ENCODE measurements around the gene HS2ST1. TPM values are rescaled to one million over a fixed set of nuclear protein-coding genes. Genes with fewer than 3 reads are reported as not detected.

The HS2ST1 gene
- total RNA-seq, 4 donors from 2014 or later = 6.3 to 11.7 (median 10.3) TPM

DNA sequence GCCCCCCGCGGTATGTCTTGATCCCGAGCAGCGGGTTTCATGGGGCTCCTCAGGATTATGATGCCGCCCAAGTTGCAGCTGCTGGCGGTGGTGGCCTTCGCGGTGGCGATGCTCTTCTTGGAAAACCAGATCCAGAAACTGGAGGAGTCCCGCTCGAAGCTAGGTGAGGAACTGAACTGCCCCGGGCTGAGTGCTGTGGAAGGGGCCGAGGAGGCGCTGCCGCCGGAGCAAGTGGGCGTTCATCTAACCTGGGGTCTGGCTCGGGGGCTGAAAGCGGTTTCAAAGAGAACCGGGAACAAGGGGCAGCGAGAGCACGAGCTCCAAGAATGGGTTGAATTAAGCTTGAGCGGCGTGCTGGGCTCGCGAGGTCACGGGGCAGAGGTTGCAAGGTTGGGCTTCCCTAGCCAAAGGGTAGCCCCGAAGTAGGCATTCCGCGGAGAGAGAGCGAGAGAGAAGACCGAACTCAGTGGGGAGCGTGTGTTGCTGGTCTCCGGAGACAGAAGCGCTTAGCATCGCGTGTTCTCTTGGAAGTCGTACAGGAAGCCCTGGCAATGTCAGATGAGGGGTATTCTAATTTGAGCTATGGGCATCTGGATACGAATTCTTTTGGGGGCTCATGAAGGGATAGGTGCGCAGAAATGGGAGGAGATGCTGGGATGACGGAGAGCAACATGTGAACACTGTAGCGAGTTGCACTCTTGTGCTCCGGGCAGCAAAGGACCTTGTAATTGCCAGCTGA, 732 bp downstream of the HS2ST1 start:
- peak; percentile 75 to 82 for DNase-seq (ENCODE audit: low spot score in 2 of 2)
- no peaks in the 10 kb centered on the region for H3K36me3 ChIP-seq
- peak overlapping the region; percentile 96 for H3K27ac ChIP-seq
- no peaks in the 10 kb centered on the region for H3K9me3 ChIP-seq
- WGBS = under 1% methylated on average over 43 of the region's 43 CpGs
- H3K4me1 ChIP-seq = peaks cover 30% of the 10 kb centered on the region
- peak overlapping the region; percentile 77 for H3K4me3 ChIP-seq
- TF ChIP-seq POLR2A (IDR thresholded peaks at IDR 0.05) = no peak
- no peak for TF ChIP-seq EP300 (IDR thresholded peaks at IDR 0.05)
- TF ChIP-seq POLR2AphosphoS5 (IDR thresholded peaks at IDR 0.05) = no peak
- TF ChIP-seq, protein P1, sequence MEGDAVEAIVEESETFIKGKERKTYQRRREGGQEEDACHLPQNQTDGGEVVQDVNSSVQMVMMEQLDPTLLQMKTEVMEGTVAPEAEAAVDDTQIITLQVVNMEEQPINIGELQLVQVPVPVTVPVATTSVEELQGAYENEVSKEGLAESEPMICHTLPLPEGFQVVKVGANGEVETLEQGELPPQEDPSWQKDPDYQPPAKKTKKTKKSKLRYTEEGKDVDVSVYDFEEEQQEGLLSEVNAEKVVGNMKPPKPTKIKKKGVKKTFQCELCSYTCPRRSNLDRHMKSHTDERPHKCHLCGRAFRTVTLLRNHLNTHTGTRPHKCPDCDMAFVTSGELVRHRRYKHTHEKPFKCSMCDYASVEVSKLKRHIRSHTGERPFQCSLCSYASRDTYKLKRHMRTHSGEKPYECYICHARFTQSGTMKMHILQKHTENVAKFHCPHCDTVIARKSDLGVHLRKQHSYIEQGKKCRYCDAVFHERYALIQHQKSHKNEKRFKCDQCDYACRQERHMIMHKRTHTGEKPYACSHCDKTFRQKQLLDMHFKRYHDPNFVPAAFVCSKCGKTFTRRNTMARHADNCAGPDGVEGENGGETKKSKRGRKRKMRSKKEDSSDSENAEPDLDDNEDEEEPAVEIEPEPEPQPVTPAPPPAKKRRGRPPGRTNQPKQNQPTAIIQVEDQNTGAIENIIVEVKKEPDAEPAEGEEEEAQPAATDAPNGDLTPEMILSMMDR (IDR thresholded peaks at IDR 0.05) = no peak
- H3K27me3 ChIP-seq = no peaks in the 10 kb centered on the region

DNA sequence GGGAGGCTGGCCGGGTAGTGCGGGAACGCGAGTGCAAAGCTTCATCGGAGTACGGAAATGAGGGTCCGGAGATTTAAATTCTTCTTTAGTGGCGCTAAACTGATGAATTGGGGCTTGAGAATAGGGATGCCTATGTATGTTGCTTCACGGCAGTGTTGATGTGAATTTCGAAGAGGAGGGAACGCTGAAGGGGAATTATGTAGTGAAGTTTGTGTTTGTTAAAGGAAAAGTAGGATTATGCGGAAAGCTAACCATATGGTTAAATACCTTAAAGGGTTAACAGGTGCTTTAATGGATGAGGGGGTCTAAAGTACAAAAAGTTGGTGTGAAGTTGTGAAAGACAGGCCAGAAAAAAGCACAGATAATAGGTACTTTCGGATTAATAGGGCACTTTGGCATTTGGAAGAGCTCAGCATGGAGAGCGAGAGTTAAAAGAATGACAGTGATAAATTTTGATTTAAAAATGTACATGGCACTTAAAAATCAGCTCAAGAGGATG, 1.4 kb downstream of the HS2ST1 start:
- no peaks in the 10 kb centered on the region for H3K27me3 ChIP-seq
- H3K4me3 ChIP-seq = peak overlapping the region; percentile 77
- WGBS = 5% methylated on average over 14 of the region's 14 CpGs
- no peaks in the 10 kb centered on the region for H3K36me3 ChIP-seq
- TF ChIP-seq, protein P1 (IDR thresholded peaks at IDR 0.05) = no peak
- no peak for TF ChIP-seq POLR2AphosphoS5 (IDR thresholded peaks at IDR 0.05)
- no peak for TF ChIP-seq EP300 (IDR thresholded peaks at IDR 0.05)
- TF ChIP-seq POLR2A (IDR thresholded peaks at IDR 0.05) = no peak
- DNase-seq (ENCODE audit: low spot score in 2 of 2) = no peak
- no peaks in the 10 kb centered on the region for H3K9me3 ChIP-seq
- peak overlapping the region; percentile 96 for H3K27ac ChIP-seq
- H3K4me1 ChIP-seq = peaks cover 30% of the 10 kb centered on the region

DNA sequence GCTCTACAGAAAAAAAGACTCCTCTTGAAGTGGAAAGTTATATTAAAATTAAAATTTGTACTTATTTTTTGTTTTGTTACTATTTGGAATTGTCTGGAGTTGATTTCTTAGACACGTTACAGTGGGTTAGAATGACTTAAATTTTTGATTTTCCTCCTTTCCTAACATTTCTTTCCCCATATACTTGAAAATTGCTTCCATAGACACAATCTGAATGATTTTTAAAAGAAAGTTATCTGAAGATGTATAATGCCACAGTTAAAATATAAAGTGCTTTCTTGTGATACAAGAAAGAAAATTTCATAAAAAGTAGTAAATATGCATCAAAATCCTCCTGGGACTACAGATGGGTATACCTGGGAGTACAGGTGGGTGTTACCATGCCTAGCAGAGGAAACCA, 2.3 kb downstream of the HS2ST1 start:
- Histone ChIP-seq H3K27ac (no peak overlapping the region), H3K36me3 (no peaks in the 10 kb centered on the region), H3K4me3 (no peak overlapping the region), H3K9me3 (no peaks in the 10 kb centered on the region), H3K27me3 (no peaks in the 10 kb centered on the region), H3K4me1 (peaks cover 26% of the 10 kb centered on the region)
- 88% methylated on average over 1 of the region's 1 CpG for WGBS
- TF ChIP-seq EP300 (IDR thresholded peaks at IDR 0.05) (no peak), POLR2A (IDR thresholded peaks at IDR 0.05) (no peak), POLR2AphosphoS5 (IDR thresholded peaks at IDR 0.05) (no peak)
- TF ChIP-seq, protein P1 (IDR thresholded peaks at IDR 0.05) = no peak
- no peak for DNase-seq (ENCODE audit: low spot score in 2 of 2)

DNA sequence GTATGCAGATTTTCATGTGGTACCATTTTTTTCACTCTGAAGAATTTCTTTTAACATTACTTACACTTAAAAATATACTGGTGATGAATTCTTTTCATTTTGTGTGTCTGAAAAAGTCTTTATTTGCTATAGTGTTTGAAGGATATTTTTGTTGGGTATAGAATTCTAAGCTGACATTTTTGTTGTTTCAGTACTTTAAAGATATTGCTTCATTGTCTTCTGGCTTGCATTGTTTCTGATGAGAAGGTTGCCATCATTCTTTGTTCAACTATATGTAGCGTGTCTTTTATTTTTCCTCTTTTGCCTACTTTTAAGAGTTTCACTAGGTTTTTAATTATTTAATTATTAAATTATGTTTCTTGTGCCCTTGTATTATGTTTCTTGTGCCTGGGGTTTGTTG, 8.0 kb downstream of the HS2ST1 start:
- H3K4me1 ChIP-seq = peaks cover 13% of the 10 kb centered on the region
- H3K36me3 ChIP-seq = no peaks in the 10 kb centered on the region
- WGBS = 100% methylated on average over 1 of the region's 1 CpG
- H3K27ac ChIP-seq = no peak overlapping the region
- DNase-seq (ENCODE audit: low spot score in 2 of 2) = no peak
- TF ChIP-seq POLR2AphosphoS5 (IDR thresholded peaks at IDR 0.05) (no peak), EP300 (IDR thresholded peaks at IDR 0.05) (no peak), POLR2A (IDR thresholded peaks at IDR 0.05) (no peak)
- TF ChIP-seq, protein P1 (IDR thresholded peaks at IDR 0.05) = no peak
- no peaks in the 10 kb centered on the region for H3K27me3 ChIP-seq
- no peak overlapping the region for H3K4me3 ChIP-seq
- H3K9me3 ChIP-seq = peaks cover 3% of the 10 kb centered on the region

DNA sequence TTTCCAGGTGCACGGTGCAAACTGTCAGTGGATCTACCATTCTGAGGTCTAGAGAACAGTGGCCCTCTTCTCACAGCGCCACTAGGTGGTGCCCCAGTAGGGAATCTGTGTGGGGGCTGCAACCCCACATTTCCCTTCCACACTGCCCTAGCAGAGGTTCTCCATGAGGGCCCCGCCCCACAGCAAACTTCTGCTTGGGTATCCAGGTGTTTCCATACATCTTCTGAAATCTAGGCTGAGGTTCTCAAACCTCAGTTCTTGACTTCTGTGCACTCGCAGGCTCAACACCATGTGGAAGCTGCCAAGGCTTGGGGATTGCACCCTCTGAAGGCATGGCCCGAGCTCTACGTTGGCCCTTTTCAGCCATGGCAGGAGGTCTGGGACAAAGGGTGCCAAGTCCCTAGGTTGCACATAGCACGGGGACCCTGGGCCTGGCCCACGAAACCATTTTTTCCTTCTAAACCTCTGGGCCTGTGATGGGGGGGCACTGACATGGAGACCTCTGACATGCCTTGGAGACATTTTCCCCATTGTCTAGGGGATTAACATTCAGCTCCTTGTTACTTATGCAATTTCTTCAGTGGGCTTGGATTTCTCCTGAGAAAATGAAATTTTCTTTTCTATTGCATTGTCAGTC, 10.0 kb downstream of the HS2ST1 start:
- H3K36me3 ChIP-seq = no peaks in the 10 kb centered on the region
- TF ChIP-seq EP300 (IDR thresholded peaks at IDR 0.05) (no peak), POLR2AphosphoS5 (IDR thresholded peaks at IDR 0.05) (no peak), POLR2A (IDR thresholded peaks at IDR 0.05) (no peak)
- 97% methylated on average over 6 of the region's 8 CpGs for WGBS
- H3K27ac ChIP-seq = no peak overlapping the region
- H3K27me3 ChIP-seq = no peaks in the 10 kb centered on the region
- no peak for DNase-seq (ENCODE audit: low spot score in 2 of 2)
- H3K4me1 ChIP-seq = peaks cover 19% of the 10 kb centered on the region
- peaks cover 3% of the 10 kb centered on the region for H3K9me3 ChIP-seq
- no peak overlapping the region for H3K4me3 ChIP-seq
